GM18867 (cell line): ENCODE results near the gene THRSP.
"Not testable (repeated sequence)": the region's sequence is repeated elsewhere in the genome, so short reads cannot be mapped to it uniquely, and the experiment has no call there.

ENCODE experiments used
- ATAC-seq: cut with Tn5 transposase; IDR thresholded peaks from one replicate; pipeline ENCODE4 v1.9.1; 2021; ENCODE audit warnings: mild to moderate bottlenecking, moderate library complexity; ENCODE audit not compliant: unreplicated experiment

The THRSP gene

GRCh38 chr11:78038697-78039313 is 24.9 kb upstream of the THRSP start:
- ATAC-seq = no peak

GRCh38 chr11:78039391-78039918 is 24.2 kb upstream of the THRSP start:
- no peak for ATAC-seq

DNA sequence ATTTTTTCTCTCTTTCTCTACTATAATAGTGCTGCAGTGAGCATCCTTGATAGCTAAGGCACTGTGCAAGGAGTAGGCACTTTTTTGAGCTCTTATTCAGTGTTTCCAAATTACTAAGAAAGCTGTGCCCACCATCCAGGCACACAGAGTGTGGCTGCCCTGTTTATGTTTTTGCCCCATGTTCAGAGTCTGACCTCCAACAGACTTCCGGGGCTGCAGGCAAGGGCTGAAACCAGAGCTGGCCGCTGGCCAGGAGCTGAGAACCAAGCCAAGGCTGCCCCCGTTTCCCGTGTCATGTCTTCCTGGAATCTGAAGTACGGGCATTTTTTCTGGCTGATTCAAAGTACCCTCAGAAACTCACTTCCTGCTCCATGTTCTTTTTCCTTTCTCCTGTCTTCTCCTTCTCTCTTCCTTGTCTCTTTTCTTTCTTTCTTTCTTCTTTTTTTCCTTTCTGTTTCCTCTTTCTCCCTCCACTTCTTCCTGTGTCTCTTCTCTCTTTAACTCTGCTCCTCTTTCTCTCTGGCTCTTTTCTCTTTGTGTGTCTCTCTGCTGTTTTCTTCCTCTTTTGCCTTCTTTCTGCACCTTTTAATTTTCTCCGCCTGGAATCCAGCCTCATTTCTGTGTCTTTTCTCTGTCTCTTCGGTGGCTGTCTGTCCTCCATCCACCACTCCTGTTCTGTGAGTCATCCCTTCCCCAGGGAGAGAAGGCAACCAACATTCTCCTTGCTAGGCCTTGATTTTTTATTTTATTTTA is 23.6 kb upstream of the THRSP start:
- peak; percentile 84 for ATAC-seq

GRCh38 chr11:78040691-78041379 is 22.8 kb upstream of the THRSP start:
- ATAC-seq = no peak

DNA sequence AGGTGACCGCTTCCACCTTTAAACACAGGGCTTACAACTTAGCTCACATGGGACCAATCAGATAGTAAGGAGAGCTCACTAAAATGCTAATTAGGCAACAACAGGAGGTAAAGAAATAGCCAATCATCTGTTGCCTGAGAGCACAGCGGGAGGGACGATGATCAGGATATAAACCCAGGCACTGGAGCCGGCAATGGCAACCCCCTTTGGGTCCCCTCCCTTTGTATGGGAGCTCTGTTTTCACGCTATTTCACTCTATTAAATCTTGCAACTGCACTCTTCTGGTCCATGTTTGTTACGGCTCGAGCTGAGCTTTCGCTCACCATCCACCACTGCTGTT is 22.3 kb upstream of the THRSP start:
- not testable (repeated sequence) for ATAC-seq

GRCh38 chr11:78041843-78042440 is 21.7 kb upstream of the THRSP start:
- ATAC-seq = no peak

GRCh38 chr11:78044706-78045105 is 19.0 kb upstream of the THRSP start:
- no peak for ATAC-seq

DNA sequence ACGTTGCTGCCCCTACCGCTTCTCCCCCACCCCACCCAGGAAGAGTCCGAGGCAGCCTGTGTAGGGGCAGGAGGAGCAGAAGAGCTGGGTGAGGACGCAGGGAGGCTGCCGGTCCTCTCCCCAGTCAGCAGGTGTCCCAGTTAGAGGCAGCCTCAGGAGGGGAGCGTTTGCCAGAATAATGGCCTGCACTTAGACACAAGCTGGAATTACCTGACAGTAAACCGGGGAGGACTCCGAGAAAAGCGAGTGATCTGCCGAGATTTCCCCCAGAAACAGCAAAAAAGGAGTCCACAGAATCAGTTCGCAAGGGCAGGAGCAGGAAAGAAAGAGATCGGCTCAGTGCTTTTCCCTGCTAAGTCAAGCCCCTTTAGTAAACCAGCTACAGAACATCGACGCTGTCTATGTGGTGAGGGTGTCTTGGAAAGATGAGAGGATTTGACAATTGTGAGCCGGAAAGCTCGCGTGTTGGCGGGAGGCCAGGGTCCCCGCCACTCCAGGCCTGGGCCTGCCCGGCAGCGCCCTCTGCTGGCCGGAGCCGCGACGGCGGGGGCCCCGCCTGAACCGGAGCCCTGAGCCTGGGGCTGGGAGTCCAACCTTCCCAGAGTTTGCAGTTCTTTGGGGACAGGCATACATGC is 17.7 kb upstream of the THRSP start:
- peak; percentile 66 for ATAC-seq

DNA sequence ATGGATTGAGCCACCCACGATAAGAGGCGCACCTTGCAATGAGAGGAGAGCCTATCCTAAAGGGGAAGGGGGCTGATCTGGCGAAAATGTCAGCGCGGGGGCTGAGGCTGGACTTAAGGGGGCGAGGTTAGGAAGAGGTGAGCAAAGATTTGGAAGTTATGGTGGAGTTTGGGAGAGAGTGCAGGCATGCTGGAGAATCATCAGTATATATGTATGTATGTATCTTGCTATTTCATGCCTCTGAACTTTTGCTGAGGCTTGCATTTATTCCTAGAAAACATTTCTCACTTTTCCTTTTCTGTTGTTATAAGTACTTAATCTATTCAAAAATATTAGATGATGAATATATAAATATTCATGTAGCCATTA is 17.2 kb upstream of the THRSP start:
- no peak for ATAC-seq

- ATAC-seq = no peak
Observed at GRCh38 chr11:78048561-78048960, 15.1 kb upstream of the THRSP start.

DNA sequence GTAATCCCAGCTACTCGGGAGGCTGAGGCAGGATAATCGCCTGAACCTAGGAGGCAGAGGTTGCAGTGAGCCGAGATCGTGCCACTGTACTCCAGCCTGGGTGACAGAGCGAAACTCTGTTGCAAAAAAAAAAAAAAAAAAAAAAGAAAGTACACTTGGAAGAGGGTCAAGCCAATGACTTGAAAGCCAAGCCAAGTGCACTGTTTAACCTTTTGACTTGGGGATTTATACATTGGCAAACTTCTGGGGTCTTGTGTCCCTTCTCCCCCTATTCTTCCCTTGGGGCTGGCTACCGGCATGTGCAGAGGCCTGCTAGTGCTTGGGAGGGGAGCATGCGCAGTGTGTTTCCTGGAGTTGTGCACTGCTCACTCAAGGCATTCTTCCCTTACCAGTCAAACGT is 14.3 kb upstream of the THRSP start:
- ATAC-seq = no peak

- ATAC-seq = no peak
Observed at GRCh38 chr11:78050964-78051831, 12.5 kb upstream of the THRSP start.

GRCh38 chr11:78054971-78055370 is 8.7 kb upstream of the THRSP start:
- ATAC-seq = no peak

GRCh38 chr11:78056093-78056492 is 7.6 kb upstream of the THRSP start:
- no peak for ATAC-seq

DNA sequence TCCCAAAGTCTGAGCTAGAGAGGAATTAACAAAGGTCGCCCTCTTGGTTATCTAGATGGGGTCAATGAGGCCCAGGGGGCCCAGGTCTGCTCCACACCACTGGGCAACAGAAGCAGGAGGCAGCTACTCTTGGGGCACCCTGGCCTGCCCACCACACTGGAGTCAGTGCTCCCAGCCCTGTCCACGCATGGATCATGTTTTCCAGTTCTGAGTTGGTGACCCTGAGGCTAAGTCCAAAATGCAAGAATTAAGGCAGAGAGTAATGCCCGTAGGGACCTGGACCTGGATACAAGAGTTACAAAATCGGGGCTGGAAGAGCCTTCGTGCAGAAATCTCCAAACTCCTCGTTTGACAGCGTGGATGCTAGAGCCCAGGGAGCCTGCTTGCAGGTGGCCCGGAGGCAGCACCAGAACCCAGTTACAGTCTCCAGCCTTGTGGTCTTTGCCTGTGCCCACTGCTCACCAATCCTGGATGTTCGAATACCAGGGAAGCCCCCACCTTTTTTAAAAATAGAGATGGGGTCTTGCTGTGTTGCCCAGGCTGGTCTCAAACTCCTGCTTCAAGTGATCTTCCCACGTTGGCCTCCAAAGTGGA is 6.1 kb upstream of the THRSP start:
- ATAC-seq = no peak

DNA sequence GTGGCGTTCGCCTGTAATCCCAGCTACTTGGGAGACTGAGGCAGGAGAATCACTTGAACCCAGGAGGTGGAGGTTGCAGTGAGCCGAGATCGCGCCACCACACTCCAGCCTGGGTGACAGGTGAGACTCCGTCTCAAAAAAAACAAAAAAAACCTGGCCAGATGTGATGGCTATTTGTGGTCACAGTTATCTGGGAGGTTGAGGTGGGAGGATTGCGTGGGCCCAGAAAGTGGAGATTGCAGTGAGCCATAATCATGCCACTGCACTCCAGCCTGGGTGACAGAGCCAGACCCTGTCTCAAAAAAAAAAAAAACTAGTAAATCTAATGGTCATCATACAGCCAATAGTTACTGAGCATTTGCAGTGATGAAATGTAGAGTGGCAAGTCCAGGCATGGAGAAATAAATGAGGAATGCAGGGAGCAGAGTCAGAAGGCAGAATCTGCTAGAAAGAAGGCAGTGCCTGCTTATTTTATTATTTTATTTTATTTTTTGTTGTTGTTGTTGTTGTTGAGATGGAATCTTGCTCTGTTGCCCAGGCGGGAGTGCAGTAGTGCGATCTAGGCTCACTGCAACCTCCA is 3.8 kb upstream of the THRSP start:
- not testable (repeated sequence) for ATAC-seq

- ATAC-seq = no peak
Observed at GRCh38 chr11:78060533-78060932, 3.1 kb upstream of the THRSP start.

DNA sequence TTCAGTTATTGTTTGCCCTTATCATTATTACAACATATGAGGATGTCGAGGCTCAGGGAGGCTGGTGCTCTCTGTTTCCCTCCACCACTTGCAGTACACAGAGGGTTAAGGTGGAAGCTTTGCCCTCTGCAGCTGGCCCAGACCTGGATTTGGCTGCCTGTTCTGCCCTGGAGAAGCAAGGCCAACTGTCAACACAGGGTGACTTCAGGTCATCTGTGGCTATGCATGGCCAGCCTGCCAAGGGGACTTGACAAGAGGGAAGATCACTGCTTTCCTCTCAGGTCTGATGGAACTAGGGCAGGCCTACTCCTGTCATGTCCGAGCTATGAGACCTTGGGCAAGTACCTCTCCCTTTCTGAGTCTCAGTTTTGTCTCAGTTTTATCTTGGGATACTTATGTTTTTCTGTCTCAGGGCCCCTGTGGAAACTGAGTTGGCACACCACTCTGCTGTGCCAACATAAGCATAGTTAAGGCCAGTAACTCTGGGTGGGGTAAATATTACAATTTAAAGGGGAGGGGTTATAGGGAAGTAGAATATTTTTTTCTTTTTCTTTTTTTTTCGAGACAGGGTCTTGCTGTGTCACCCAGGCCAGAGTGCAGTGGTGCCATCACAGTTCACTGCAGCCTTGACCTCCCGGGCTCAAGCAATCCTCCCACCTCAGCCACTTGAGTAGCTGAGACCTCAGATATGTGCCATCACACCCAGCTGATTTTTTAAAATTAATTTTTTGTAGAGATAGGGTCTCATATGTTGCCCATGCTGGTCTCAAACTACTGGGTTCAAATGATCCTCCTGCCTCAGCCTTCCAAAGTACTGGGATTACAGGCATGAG is 2.4 kb upstream of the THRSP start:
- ATAC-seq = no peak

DNA sequence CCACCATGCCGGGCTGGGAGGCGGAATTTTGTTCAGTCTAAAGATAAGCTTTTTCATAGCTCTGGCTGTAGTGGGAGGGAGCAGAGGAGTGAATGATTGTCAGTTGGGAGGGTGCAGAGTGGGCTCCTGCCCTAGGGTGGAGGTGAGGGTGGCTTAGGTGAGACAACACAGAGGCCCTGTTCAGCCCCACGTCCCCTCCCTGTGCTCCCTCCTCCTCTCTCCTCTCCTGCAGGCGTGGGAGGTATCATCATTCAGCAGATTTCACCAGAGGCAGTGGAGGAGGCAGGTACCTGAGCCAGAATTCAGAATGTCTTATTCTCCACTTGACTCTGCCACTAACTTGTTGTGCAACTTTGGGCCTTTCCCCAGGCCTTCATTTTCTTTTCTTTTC is 1.7 kb upstream of the THRSP start:
- ATAC-seq = no peak
